ENCODE data around the gene BNC2. TPM values are rescaled to one million over a fixed set of nuclear protein-coding genes. Genes with fewer than 3 reads are reported as not detected.
A peak's percentile ranks its signal among the peaks of the same experiment; 100 is the strongest.

BNC2 gene
- total and polyA plus RNA-seq, 2 of the 4 experiments (the other 2 are of a cell fraction) = 15.5 to 45.2 TPM

DNA sequence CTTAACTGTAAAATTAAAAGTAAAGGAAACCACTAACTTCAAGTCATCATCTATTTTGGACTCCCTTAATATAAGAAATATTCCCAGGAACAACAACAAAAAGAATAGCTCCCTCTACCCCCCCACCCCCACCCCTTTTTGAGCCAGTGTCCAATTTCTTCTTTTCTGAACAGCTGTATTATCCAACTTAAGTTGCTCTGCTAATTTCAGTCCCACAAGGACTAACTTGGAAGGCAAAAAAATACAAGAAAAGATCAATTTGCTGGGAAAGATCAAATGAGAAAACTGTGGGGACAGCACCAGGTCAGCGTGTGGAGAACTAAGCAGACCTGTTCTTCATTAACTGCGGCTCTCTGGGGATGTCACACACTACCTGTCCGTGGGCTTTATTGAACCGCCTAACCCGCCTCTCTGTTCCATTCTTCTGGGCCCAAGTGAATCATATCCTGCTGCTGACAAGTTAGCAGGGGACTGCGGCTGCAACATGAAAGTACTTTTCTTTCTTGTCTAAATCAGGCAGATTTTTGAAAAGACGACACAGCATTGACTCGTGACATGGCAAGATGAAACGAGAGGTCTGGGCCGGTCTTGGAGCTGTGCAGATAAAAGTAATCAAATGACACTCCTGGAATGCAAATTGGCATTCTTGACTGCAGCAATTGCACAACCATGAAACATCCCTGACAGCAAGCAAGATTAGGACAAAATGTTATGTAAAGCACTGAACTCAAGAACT, 2.7 kb downstream of the BNC2 start (continued):
- TF ChIP-seq CHD1 (IDR thresholded peaks at IDR 0.05; ENCODE audit: low read depth, low read length) = no peak
- TF ChIP-seq MAZ (IDR thresholded peaks at IDR 0.05; ENCODE audit: borderline replicate concordance, low read depth, low read length) = no peak

DNA sequence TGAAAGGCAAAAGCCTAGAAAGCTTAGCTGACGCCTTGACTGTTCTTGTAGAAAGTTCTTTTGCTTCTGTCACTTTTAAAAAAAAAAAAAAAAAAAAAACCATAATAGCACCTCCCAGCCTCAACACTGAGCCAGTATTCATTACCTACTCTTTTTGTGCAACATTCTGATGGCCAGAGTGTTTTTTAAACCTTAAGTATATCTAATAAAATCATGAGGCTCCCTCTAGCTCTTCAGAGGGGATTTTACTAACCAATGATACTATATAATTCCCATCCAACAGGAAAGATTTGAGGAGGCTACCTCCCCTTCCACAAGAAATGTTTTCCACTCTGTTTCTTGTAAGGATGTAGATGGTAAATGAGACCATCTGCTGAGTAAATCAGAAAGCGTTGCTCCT, 3.9 kb downstream of the BNC2 start:
- Histone ChIP-seq H2AFZ (replicated peaks; ENCODE audit: low read length, poor library complexity) (no peak overlapping the region), H3K27me3 (ENCODE audit: control insufficient read depth, insufficient read depth, low read length) (no peaks in the 10 kb centered on the region), H3K4ac (ENCODE audit: low read depth, low read length) (no peak overlapping the region), H3K9me1 (ENCODE audit: insufficient read depth, low read length) (0 out of 2 replicates have a peak, but pooled peaks cover 3% of the 10 kb centered on the region), H3K18ac (ENCODE audit: low read depth, low read length) (no peak overlapping the region; the same call in 1 of the 2 replicates), H3K4me2 (ENCODE audit: low read depth, low read length) (peak overlapping the region; percentile 36; the same call in 1 of the 2 replicates), H4K20me1 (ENCODE audit: insufficient read depth, low read length) (peaks cover 5% of the 10 kb centered on the region; the same call in 1 of the 2 replicates), H2BK20ac (ENCODE audit: low read depth, low read length) (no peak overlapping the region), H3K36me3 (ENCODE audit: control insufficient read depth, insufficient read depth, low read length) (peaks cover 2% of the 10 kb centered on the region), H4K5ac (ENCODE audit: low read depth, low read length) (no peak overlapping the region; the same call in 1 of the 2 replicates), H4K8ac (ENCODE audit: low read depth in 2 of 2, low read length in 2 of 2) (peak overlapping the region in 1 of 2 experiments; percentile 57; a peak in 1 of 4 replicates), H3K79me1 (ENCODE audit: low read depth in 1 of 2, low read length in 2 of 2) (peaks cover 8 to 35% of the 10 kb centered on the region in 2 experiments; a peak in 2 of 4 replicates), H3K14ac (replicated peaks; ENCODE audit: low read depth, low read length) (0 out of 2 replicates have a peak overlapping the region, but pooled peaks have one; percentile 29), H3K9me3 (ENCODE audit: control insufficient read depth, insufficient read depth, low read length) (no peaks in the 10 kb centered on the region), H3K9ac (ENCODE audit: low read depth, low read length) (no peak overlapping the region; the same call in 1 of the 2 replicates), H2BK120ac (ENCODE audit: low read depth, low read length) (no peak overlapping the region), H3K4me3 (ENCODE audit: insufficient read depth, low read depth, low read length) (no peak overlapping the region), H3K4me1 (ENCODE audit: control insufficient read depth, insufficient read depth, low read length) (peaks cover 10% of the 10 kb centered on the region), H3K23ac (ENCODE audit: low read depth, low read length) (no peak overlapping the region; the same call in 1 of the 2 replicates), H2AK9ac (replicated peaks; ENCODE audit: low read depth, low read length, poor library complexity) (no peak overlapping the region), H2BK5ac (ENCODE audit: low read depth, low read length, poor library complexity, severe bottlenecking) (peak overlapping the region; percentile 33), H2AK5ac (ENCODE audit: low read depth, low read length) (no peak overlapping the region), H4K91ac (ENCODE audit: insufficient read depth, low read depth, low read length) (no peak overlapping the region), H2BK15ac (ENCODE audit: low read depth, low read length) (no peak overlapping the region), H3K56ac (ENCODE audit: extremely low read depth, insufficient read depth, low read length) (no peak overlapping the region), H3K27ac (ENCODE audit: insufficient read depth, low read length) (no peak overlapping the region)
- intact Hi-C loops (cut with micrococcal nuclease) (loop anchor here (5.0 to 10.0 kb wide), 7 partner anchors 96 to 994 kb away; no protein-coding TSS in a partner anchor), dilution Hi-C loops (cut with HindIII; ENCODE audit: low sequenced_read_pairs, unreplicated experiment) (no loop called here), in situ Hi-C loops (cut with MboI; ENCODE audit: low sequenced_read_pairs) (no loop called here)
- no peak for ATAC-seq (ENCODE audit: low read depth)
- BruUV-seq (replicated peaks) = no TSS peak
- CTCF ChIA-PET = interaction anchor here (0.6 kb wide), 2 partner anchors 15 to 164 kb away, joined by 3 to 7 read pairs; no protein-coding TSS in a partner anchor
- POLR2A ChIA-PET (ENCODE audit: unreplicated experiment) = interaction anchor here (0.6 to 0.8 kb wide), 3 partner anchors 13 to 39 kb away, joined by 3 to 22 read pairs (median 9); no protein-coding TSS in a partner anchor
- peak; percentile 47 for DNase-seq
- TF ChIP-seq NFE2L2 (IDR thresholded peaks at IDR 0.05; ENCODE audit: low read depth, low read length) (no peak), CEBPB (IDR thresholded peaks at IDR 0.05; ENCODE audit: low read depth, low read length) (no peak), RFX5 (IDR thresholded peaks at IDR 0.05; ENCODE audit: low read depth, low read length) (no peak), MAFK (IDR thresholded peaks at IDR 0.05; ENCODE audit: low read depth, low read length) (no peak), SMC3 (IDR thresholded peaks at IDR 0.05; ENCODE audit: low read depth, low read length) (no peak), RAD21 (IDR thresholded peaks at IDR 0.05; ENCODE audit: low read length) (no peak), MXI1 (IDR thresholded peaks at IDR 0.05; ENCODE audit: borderline replicate concordance, low read depth, low read length) (no peak), MAZ (IDR thresholded peaks at IDR 0.05; ENCODE audit: borderline replicate concordance, low read depth, low read length) (no peak), CHD1 (IDR thresholded peaks at IDR 0.05; ENCODE audit: low read depth, low read length) (no peak)
- TF ChIP-seq, protein P1, sequence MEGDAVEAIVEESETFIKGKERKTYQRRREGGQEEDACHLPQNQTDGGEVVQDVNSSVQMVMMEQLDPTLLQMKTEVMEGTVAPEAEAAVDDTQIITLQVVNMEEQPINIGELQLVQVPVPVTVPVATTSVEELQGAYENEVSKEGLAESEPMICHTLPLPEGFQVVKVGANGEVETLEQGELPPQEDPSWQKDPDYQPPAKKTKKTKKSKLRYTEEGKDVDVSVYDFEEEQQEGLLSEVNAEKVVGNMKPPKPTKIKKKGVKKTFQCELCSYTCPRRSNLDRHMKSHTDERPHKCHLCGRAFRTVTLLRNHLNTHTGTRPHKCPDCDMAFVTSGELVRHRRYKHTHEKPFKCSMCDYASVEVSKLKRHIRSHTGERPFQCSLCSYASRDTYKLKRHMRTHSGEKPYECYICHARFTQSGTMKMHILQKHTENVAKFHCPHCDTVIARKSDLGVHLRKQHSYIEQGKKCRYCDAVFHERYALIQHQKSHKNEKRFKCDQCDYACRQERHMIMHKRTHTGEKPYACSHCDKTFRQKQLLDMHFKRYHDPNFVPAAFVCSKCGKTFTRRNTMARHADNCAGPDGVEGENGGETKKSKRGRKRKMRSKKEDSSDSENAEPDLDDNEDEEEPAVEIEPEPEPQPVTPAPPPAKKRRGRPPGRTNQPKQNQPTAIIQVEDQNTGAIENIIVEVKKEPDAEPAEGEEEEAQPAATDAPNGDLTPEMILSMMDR (conservative IDR thresholded peaks at IDR 0.05; ENCODE audit: low read depth, low read length) = no peak
- TF ChIP-seq, protein P2, sequence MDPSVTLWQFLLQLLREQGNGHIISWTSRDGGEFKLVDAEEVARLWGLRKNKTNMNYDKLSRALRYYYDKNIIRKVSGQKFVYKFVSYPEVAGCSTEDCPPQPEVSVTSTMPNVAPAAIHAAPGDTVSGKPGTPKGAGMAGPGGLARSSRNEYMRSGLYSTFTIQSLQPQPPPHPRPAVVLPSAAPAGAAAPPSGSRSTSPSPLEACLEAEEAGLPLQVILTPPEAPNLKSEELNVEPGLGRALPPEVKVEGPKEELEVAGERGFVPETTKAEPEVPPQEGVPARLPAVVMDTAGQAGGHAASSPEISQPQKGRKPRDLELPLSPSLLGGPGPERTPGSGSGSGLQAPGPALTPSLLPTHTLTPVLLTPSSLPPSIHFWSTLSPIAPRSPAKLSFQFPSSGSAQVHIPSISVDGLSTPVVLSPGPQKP (IDR thresholded peaks at IDR 0.05; ENCODE audit: borderline replicate concordance, low read depth, low read length) = no peak
- no CpG with 5 or more reads among the region's 2 CpGs for WGBS, 2 experiments (ENCODE audit: extremely low coverage in 2 of 2, insufficient read length in 1 of 2)
